GM18502 (cell line): ENCODE measurements around the gene PRR15L.
"Not testable (repeated sequence)": the region's sequence is repeated elsewhere in the genome, so short reads cannot be mapped to it uniquely, and the experiment has no call there.

Source experiments
- ATAC-seq: cut with Tn5 transposase; IDR thresholded peaks from one replicate; pipeline ENCODE4 v1.9.1; 2021; ENCODE audit warnings: mild to moderate bottlenecking; ENCODE audit not compliant: unreplicated experiment, poor library complexity

PRR15L gene

DNA sequence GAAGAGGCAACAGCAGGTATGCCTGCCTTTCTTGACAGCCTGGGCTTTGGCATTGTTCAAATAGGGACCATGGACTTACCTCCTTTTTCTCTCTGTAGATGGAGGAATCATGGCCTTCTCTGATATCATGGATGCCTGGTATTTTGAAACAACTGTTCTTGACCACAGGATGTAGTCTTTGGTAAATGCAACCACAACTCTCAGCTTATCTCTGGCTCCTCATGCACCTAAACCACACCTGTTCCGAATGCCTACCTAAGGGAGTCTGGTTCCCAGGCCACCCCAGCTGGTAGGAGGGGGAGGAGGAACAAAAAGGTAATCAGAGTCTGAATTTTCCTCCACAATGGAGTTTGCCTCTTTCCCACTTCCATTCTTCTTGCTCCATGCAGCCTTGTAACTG, 32.0 kb upstream of the PRR15L start:
- ATAC-seq: peak; percentile 45

DNA sequence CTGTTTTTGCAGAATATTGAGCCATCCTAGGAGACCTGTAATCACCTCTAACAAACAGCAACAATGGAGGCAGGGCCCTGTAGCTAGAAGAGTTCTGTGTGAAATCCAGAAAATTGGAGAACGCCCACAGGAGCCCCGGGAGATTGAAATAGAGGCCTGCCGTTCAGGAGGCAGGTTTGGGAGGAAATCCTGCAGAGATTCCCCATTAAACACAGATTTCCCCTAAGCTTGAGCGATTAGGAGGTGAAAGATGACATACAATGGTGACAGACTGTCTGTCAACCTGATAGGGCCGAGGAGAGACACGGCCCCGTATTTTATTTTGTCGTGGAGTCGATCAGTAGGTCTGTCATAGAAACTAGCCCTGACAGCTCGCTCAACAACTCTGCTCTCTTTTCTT, 31.5 kb upstream of the PRR15L start:
- ATAC-seq: no peak

DNA sequence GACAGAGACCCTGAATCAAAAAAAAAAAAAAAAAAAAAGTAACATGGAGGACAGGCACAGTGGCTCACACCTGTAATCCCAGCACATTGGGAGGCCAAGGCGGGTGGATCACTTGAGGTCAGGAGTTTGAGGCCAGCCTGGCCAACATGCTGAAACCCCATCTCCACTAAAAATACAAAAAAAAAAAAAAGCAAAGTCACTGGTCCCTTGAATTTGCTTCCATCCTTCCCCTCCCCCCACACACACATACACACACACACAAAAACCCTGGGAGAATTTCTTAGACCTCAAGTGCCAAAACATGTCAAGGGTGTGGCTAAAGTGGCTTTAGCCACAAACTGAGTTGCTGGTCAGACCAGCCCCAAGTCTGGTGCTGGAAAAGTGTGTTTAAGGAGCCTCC, 30.8 kb upstream of the PRR15L start:
- ATAC-seq: not testable (repeated sequence)

DNA sequence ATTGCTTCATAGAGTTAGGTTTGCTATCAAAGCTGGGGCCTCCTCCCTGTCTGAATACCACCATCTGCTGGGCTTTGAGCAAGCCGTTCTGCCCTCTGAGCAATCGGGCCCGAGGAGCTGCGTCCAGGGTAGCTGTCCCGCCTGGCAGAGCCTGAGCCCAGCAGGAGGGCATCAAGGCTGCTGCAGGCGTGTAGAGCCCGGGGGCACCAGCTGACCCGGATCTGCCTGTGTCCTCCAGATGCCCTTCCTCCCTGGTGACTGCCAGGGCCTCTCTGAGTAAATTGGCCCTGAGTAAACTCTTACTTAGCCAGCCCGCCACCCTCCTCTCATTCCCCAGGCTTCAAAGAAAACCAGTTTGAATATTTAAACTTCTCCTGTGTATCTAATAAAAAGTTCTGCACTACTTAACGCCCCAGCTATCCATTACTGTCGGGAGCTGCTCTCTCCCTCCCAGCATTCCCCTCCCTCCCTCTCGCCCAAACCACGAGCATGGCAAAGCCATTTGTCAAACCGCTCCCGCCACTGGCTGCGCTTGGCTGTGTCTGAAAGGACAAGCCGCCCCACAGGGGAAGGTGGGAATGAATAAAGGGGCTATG, 29.7 kb upstream of the PRR15L start:
- ATAC-seq: no peak

DNA sequence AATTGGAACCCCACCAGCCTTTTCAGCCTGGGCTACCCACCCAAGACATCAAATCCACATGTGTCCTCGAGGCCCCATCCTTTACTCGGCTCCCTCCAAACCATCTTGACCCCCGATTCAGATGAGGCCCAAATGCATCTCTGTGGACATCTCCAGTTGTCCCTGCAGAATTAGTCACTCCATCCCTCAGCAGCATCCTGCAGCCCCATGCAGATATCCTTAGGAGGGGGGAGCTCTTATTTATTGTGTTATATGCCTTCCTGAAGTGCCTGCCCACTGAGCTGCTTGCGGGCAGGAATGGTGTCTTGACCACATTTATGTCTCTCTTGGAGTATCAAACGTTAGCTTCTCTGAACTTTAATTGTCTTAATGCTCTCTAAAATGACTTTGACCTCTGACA, 28.8 kb upstream of the PRR15L start:
- ATAC-seq: no peak

DNA sequence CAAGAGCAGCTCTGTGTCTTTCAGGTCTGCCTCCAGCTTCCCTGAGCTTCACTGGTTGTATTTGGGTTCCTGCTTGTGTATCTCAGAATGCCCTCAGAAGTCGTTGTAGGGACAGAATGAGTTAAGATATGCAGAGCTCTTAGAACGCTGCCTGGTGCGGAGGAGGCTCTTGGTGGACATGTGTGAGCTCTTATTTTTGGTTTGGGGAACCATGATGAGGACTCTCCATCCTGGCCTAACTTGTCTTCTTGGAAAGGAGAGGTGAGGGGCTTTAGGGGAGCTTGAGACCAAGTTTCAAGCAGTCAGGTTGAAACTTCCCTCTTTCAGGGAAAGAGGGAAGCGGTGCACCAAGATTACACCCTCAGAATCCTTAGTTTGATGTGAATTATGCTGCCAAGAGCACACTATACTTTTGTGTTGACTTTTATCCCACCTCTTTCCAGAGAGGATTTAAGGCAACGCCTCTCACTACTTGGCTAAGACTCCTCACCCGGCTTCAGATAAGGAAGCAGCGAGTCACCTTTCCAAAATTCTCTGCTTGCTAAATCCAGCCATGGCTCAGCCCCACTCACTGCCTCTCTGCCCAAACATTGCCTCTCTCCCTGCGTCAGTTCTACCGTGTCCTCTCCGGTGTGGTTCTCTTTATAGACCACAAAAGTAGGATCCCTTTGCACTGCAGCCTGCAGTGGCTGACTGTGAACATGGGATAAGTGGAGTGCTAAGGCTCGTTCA, 26.0 kb upstream of the PRR15L start:
- ATAC-seq: no peak

DNA sequence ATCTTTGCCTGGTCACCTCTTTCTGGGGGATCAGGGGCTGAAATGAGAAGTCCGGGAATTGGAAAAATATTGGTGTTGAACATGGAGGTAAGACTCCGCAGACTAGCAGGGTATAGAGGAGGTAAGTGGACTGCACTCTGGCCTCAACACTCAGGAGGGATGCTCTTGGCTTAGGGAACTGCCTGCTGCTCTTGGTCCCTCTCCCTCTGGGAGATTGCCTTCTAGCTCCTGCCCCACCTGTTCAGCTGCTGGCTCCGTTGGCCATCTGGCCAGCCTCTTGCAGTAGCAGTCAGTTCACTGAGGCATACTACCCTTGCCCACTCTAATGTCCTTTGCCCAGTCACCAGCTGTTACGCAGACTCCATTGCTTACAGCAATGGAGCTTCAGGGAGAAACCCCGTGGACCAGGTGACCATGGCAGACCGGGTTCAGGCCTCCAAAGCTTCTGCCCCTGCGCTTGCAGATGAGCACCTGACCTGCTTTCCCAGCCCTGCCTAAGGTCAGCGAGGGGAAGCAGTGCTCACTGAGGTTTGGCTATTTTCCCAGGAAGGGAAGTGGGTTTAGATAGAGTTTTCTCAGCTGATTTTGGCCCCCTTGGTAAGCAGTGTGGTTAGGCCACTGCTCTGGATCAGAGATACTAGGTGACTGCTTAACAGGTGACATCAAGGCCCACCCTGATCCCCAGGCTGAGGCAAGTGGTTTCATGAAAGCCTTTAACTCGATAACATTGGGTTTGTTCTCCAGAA, 25.1 kb upstream of the PRR15L start:
- ATAC-seq: no peak

DNA sequence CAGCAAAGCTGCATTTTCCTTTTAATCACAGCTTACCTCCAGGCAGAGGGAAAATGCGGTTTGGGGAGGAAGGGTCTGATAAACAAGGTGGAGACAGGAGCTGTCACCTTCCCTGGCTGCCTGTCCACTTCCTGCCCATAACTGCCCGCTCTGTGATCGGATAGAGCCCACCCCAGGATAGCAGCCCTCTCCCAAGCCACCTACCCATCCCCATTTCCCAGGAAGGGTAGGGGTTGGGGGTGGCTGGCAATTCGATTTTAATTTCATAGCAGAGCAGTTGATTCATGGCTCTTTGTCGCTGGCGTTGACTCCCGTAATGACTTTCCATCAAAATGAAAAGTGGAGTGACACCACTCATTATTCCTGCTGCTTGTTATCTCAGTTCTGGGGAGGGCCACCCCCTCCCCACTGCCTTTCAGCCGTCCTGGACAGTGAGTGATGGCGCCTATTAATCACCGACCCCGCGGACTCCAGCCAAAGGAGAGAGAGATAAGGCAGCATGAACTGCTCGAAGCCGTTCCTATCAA, 24.5 kb upstream of the PRR15L start:
- ATAC-seq: no peak

DNA sequence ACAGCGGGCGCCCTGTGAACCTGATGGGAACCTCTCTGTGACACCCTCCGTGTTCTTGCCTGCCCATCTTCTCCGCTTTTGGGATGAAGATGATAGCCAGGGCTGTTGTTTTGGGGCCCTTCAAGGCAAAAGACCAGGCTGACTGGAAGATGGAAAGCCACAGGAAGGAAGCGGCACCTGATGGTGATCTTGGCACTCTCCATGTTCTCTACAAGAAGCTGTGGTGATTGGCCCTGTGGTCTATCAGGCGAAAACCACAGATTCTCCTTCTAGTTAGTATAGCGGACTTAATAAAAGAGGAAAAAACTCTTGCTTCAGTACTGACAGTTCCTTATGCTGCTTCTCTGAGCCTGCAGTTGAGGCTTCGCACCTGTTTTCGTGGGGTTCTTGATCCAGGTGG, 23.8 kb upstream of the PRR15L start:
- no peak for ATAC-seq

DNA sequence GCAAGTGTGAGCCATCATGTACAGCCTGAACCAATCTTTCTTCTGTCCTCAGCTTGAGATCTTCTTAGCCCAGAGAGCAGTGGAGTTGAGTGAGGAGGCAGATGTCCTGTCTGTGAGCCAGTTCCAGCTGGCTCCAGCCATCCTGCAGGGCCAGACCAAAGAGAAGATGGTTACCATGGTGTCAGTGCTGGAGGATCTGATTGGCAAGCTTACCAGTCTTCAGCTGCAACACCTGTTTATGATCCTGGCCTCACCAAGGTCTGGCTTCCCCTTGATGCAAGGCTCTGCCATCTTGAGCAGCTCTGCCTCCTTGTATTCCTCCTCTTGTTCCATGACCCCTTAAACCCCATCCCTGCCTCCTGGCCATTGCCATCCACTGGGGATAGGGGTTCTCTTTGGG, 22.9 kb upstream of the PRR15L start:
- ATAC-seq: no peak

DNA sequence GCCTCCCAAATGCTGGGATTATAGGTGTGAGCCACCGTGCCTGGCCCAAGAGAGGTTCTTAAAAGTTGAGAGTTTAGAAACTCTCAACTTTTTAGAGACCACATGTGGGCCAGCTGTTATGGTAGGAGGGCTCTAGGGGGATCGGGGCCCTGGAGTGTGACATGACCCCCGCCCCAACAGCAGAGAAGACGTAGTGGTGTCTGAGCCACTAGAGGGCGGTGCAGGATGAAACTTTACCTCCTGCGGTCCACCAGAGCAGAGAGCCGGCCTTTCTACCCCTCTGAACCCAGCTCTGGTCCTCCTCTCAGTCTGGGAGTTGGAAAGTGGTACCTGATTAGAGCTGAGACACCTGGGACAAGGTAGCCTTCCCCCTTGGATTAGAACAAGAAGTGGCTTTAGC, 20.6 kb upstream of the PRR15L start:
- no peak for ATAC-seq

DNA sequence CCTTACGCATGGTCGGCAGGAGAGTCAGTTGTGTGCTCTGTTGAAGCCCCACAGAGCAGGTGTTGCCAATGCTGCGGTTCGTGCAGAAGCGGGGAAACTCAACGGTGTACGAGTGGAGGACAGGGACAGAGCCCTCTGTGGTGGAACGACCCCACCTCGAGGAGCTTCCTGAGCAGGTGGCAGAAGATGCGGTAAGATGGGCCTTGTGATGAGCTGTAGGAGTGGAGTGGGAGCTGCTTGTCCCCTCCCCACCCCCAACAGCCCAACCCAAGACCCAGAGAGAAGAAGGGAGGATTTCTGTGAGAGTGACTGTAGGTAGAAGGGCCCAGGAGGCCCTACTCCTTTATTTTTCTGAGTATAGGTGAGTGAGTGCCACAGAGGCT, 18.1 kb upstream of the PRR15L start:
- ATAC-seq: no peak

DNA sequence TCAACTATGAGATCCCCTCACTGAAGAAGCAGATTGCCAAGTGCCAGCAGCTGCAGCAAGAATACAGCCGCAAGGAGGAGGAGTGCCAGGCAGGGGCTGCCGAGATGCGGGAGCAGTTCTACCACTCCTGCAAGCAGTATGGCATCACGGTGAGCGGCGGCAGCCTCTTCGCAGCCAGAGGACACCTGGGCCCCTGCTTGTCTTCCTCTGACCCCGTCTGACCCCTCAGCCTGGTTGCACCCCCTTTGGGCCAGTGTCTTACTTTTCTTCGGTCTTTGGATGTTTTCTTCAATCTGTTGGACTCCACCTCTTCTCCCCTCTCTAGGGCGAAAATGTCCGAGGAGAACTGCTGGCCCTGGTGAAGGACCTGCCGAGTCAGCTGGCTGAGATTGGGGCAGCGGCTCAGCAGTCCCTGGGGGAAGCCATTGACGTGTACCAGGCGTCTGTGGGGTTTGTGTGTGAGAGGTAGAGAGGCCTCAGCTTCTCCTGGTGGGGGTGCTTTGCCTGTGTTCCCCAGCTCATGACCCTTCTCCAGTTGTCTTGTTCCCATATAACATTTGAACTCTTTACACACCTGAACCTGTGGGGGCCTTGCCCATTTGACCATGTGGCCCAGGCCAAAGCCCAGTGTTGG, 17.6 kb upstream of the PRR15L start:
- ATAC-seq: no peak

DNA sequence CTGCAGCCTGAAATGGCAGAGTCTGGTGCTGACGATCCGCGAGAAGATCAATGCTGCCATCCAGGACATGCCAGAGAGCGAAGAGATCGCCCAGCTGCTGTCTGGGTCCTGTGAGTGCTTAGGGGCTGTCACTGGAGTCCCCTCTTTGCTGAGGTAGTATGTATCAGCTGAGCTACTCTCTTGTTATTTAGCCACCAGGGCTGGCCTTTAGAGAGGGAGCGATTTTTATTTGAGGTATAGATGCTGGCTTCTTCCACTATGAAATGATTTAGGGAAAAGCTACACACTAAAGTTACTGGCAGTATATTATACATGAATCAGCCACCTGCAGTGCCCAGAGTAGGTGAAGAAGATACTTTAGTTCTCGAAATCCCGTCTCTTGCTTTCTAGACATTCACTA, 15.9 kb upstream of the PRR15L start:
- no peak for ATAC-seq

DNA sequence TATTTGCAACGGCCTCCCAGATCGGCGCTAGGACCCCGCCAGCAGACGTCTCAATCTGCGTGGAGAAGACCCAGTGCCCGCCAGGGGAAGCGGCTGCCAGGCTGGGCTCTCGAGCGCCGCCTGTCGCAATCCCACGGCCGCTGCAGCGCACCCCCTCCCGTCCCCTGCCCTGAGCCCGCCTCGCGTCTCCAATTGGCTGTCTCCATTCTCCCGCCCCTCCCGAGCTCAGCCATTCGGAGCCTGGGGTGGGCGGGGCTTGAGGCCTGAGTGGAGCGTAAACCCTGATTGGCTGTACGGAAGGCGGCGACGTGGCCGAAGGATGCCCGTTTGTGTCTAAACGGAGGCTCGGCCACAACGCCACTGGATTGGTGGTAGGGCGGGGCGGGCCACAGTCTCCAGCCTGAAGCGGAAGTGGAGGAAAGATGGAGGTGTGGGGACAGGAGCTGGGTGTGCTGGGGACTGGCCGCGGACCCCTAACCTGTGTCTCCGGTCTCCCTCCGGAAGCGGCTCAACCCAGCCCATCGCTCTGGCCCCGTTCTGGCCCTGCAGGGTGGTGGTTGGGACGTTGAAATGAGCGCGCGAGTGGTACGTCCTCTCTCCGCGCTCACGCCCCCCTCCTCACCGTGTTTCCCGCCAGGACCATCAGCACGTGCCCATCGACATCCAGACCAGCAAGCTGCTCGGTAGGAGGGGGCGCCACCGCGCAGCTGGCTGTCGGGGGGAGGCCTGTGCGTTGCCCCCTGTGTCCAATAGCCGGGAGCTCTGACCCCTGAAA, 13.2 kb upstream of the PRR15L start, which contains the start of gene CDK5RAP3:
Gene CDK5RAP3 (plus strand): TSS at position 389 of the 775 bp plus-strand sequence. CDS start 34 bp downstream, at position 423.
- peak; percentile 96 for ATAC-seq

DNA sequence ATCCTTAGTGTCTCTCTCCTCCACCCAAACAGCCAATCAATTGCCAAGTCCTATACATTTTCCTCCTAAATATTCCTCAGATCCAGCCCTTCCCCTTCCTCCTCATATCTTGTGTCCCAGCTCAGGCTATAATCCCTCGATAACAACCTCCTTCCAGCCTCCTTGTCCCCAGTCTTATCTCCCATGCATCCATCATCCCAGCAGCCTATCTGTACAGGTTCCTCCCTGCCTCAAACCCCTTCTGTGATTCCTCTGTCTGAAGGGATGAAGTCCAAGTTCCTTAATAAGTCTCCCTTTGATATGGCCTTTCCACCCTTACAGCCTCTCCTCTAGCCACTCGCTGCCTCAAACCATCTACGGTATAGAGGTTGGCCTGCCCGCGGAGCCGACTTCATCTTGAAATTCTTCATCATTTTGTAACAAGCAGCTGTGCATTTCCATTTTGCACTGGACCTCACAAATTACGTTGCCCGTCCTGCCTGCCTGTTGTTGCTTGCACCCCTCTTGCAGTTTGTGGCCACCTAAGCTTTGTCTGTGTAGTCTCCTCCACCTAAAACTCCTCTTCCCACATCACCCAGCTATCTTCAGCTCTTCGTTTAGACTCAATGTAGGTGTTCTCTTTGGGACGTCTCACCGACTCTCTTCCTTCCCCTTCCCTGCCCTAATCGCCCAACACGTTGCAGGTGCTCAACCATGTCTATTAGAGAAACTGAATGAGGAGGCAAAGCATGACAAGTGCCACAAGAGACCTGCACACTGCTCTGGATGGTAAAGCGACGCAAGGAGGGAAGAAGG, 12.4 kb upstream of the PRR15L start:
- ATAC-seq: no peak

DNA sequence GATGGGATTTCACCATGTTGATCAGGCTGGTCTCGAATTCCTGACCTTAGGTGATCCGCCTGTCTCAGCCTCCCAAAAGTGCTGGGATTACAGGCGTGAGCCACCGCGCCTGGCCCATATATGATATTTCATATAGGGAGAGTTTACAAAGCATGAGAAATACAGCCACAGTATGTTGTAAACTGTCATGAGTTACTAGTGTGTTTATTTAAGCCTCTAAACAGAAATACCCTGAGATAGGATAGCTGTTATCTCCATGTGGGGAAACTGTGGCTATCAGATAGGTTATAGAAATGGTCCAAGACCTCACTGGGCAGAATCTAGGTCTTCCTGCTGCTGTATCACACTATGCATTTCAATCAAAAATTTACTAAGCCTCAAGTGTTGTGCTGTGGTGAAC, 11.2 kb upstream of the PRR15L start:
- no peak for ATAC-seq

DNA sequence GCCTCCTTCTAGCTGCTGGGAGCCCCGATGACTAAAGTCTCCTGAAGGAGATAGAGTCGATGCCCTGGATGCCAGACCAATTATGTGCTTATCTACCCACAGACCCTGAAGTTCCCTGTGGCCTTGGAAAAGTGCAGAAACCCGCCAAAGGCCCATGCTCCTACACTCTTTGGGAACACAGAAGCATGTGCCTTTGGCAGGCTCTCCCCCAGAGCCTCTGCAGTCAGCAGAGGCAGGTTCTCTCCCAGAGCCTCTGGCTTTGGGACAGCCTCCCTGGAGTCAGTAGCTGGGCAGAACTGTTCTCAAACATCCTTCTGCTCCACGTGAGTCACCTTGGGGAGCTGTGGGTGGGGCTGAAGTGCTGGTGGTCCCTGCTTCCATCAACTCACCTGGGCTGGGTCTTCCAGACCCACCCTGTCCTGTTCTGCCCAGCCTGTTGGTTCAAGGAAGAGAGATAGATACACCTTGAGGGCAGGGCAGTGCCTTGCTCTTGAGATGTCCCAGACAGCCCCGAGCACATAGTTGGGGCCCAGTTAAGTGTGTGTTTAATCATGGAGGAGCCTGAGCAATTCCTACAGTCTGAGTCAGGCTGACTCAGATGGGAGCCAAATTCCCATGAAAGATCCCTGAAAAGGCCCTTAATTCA, 10.0 kb upstream of the PRR15L start:
- ATAC-seq: no peak

DNA sequence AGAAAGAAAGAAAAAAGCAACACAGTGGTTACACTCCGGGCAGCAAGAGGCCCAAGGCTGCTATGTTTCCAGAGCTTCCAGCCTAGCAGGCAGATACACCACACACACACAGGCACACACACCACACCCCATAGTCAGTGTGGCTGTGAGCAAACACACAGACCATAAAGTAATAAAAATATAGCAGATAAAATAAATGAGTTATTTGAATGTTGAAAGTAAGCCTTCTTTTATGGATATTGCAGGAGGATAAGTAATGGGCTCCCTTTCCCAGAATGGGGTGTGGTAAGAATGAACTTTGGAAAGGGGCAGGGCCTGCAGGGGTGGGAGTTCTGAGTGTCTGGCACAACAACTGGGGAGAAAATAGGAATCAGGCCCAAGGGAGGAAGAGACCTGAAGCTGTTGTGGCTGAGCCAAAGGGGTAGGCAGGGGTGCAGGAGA, 8.4 kb upstream of the PRR15L start:
- ATAC-seq: no peak
